H1 (cell line): ENCODE measurements around the gene TPM1. TPM values are rescaled to one million over a fixed set of nuclear protein-coding genes. Genes with fewer than 3 reads are reported as not detected.

Source experiments
- BACH1 ChIP-seq: IDR thresholded peaks from 2 replicates; pipeline ENCODE4 v1.6.1; 2012; ENCODE audit warnings: low read length, improper control_type of control experiment
- CHD7 ChIP-seq: fragments of 300-600 bp; sonication (generic); IDR thresholded peaks from 2 replicates; pipeline ENCODE4 v1.7.1; 2012; ENCODE audit warnings: low read length, moderate library complexity, mild to moderate bottlenecking, inconsistent platforms; ENCODE audit not compliant: insufficient replicate concordance
- GABPA ChIP-seq: IDR thresholded peaks from 2 replicates; pipeline ENCODE4 v1.6.1; 2011; ENCODE audit warnings: mild to moderate bottlenecking, low read length, moderate library complexity, borderline replicate concordance; ENCODE audit not compliant: insufficient read depth
- POLR2AphosphoS5 ChIP-seq: IDR thresholded peaks from 2 replicates; pipeline ENCODE4 v1.6.1; 2011; ENCODE audit warnings: low read depth, low read length
- SUZ12 ChIP-seq: fragments of 200-600 bp; sonication (generic); IDR thresholded peaks from 2 replicates; pipeline ENCODE4 v1.6.1; 2012; ENCODE audit warnings: mild to moderate bottlenecking, inconsistent platforms, low read length, moderate library complexity, mixed read lengths
- TCF12 ChIP-seq: IDR thresholded peaks from 2 replicates; pipeline ENCODE4 v1.6.1; 2011; ENCODE audit warnings: low read depth, mild to moderate bottlenecking, low read length
- polyA plus RNA-seq, 7 experiments: library from polyadenylated mRNA; depleted of rRNA in 3 of 7; stranded (reverse) in 5 of 7; unstranded in 2 of 7; fragments of >200 nt in 5 of 7; fragments of 200-250 nt in 2 of 7; gene quantifications; 1 replicate in 5 of 7; 2 replicates in 1 of 7; 4 replicates in 1 of 7; pipeline versions ENCODE4 v1.2.1 to v1.2.3, GENCODE V29; 2011 to 2013; ENCODE audit warnings: missing spikeins in 2 of 7, mixed read lengths in 2 of 7
- total RNA-seq: library from RNA; stranded (reverse); fragmentation: NEBNext Ultra II Directional; extraction: Animal tissue kit (Norgen Biotek cat#: 25700); gene quantifications from 2 replicates; pipeline ENCODE4 v1.2.1, GENCODE V29; 2021

TPM1 gene
- total and polyA plus RNA-seq, 2 of the 8 experiments (the other 6 are each of a cell fraction or from before 2014, with no cell fraction given) = 258 to 579 TPM

- no peak for TF ChIP-seq CHD7
- TF ChIP-seq POLR2AphosphoS5 = no peak
- TF ChIP-seq BACH1 = no peak
- TF ChIP-seq GABPA = no peak
- TF ChIP-seq SUZ12 = no peak
- TF ChIP-seq TCF12 = no peak
Observed at GRCh38 chr15:63111481-63111880, 68.9 kb downstream of the TPM1 start (continued).
